SK-N-SH (cell line): Measurements from ENCODE around the gene SHROOM2. TPM values are rescaled to one million over a fixed set of nuclear protein-coding genes. Genes with fewer than 3 reads are reported as not detected.

Experiments
- CTCF ChIA-PET: fragments of 300-600, 350-600 bp; formaldehyde crosslinking; extraction: SDS; loops from one replicate; lab custom pipeline; 2021; lab: Yijun Ruan, JAX
- POLR2A ChIA-PET: fragments of 350-600 bp; sonication (Branson Sonifier 250); formaldehyde crosslinking; extraction: SDS; loops from one replicate; lab custom pipeline; 2020; ENCODE audit warnings: antibody characterized with exemption, inconsistent platforms; lab: Yijun Ruan, JAX
- DNase-seq: peaks from one replicate; pipeline ENCODE4 v3.0.0; 2012
- H2AFZ ChIP-seq: fragments of 200-600 bp; sonication (generic); 2 replicates; pipeline ENCODE4 v1.8.1; 2016; ENCODE audit warnings: antibody characterized with exemption, mild to moderate bottlenecking, low read depth
- H3F3A ChIP-seq: fragments of 200-600 bp; sonication (generic); replicated peaks from 2 replicates; pipeline ENCODE3; 2016; ENCODE audit warnings: antibody characterized with exemption, mild to moderate bottlenecking; ENCODE audit not compliant: insufficient read depth
- H3K27ac ChIP-seq, 2 experiments: fragments of 200-500 bp in 1 of 2; fragments of 200-600 bp in 1 of 2; sonication (Bioruptor generic) in 1 of 2; sonication (generic), shearing (Covaris generic) in 1 of 2; 2 replicates each; pipeline versions ENCODE4 v1.5.1 to v1.6.1; 2014 to 2016; ENCODE audit warnings: low read depth in 2 of 2, inconsistent platforms in 1 of 2, low read length in 1 of 2, mild to moderate bottlenecking in 1 of 2, mixed read lengths in 1 of 2
- H3K27me3 ChIP-seq: fragments of 200-600 bp; sonication (generic), shearing (Covaris generic); 2 replicates; pipeline ENCODE4 v1.6.1; 2016; ENCODE audit warnings: mixed run types; ENCODE audit not compliant: insufficient read depth
- H3K36me3 ChIP-seq, 2 experiments: fragments of 200-500 bp in 1 of 2; fragments of 200-600 bp in 1 of 2; sonication (Bioruptor generic) in 1 of 2; sonication (generic) in 1 of 2; replicated peaks in 1 of 2; 2 replicates each; pipeline versions ENCODE3 to v1.5.1; 2014 to 2016; ENCODE audit warnings: low read length in 1 of 2, mild to moderate bottlenecking in 1 of 2; ENCODE audit not compliant: insufficient read depth in 2 of 2, control insufficient read depth in 1 of 2
- H3K4me1 ChIP-seq, 2 experiments: fragments of 200-500 bp in 1 of 2; fragments of 200-600 bp in 1 of 2; sonication (Bioruptor generic) in 1 of 2; sonication (generic), shearing (Covaris generic) in 1 of 2; 2 replicates each; pipeline versions ENCODE4 v1.5.1 to v1.6.1; 2014 to 2016; ENCODE audit warnings: low read depth in 1 of 2, low read length in 1 of 2, mixed run types in 1 of 2; ENCODE audit not compliant: insufficient read depth in 2 of 2, control insufficient read depth in 1 of 2
- H3K4me2 ChIP-seq: fragments of 200-600 bp; sonication (generic), shearing (Covaris generic); 2 replicates; pipeline ENCODE4 v1.6.1; 2017; ENCODE audit warnings: mixed run types
- H3K4me3 ChIP-seq, 2 experiments: fragments of 200-500 bp in 1 of 2; fragments of 200-600 bp in 1 of 2; sonication (Bioruptor generic) in 1 of 2; sonication (generic), shearing (Covaris generic) in 1 of 2; 2 replicates each; pipeline versions ENCODE4 v1.5.1 to v1.8.1; 2014 to 2016; ENCODE audit warnings: low read depth in 2 of 2, inconsistent platforms in 1 of 2, low read length in 1 of 2, mild to moderate bottlenecking in 1 of 2, mixed read lengths in 1 of 2, moderate library complexity in 1 of 2
- H3K79me2 ChIP-seq: fragments of 200-600 bp; sonication (generic); 2 replicates; pipeline ENCODE4 v1.8.1; 2017; ENCODE audit warnings: mild to moderate bottlenecking; ENCODE audit not compliant: insufficient read depth
- H3K9ac ChIP-seq: fragments of 200-600 bp; sonication (generic); 2 replicates; pipeline ENCODE4 v1.6.1; 2017; ENCODE audit warnings: mixed run types
- H3K9me2 ChIP-seq: fragments of 200-600 bp; sonication (generic); 2 replicates; pipeline ENCODE4 v1.6.1; 2017; ENCODE audit warnings: mixed run types
- H3K9me3 ChIP-seq: fragments of 200-600 bp; sonication (generic); 2 replicates; pipeline ENCODE4 v1.6.1; 2017; ENCODE audit warnings: mixed run types, mild to moderate bottlenecking, moderate library complexity
- H4K20me1 ChIP-seq: fragments of 200-600 bp; sonication (generic); 2 replicates; pipeline ENCODE4 v1.6.1; 2017; ENCODE audit warnings: mild to moderate bottlenecking, mixed run types; ENCODE audit not compliant: insufficient read depth
- CHD2 ChIP-seq: fragments of 150-350 bp; IDR thresholded peaks from 2 replicates; pipeline ENCODE4 v1.6.1; 2018; ENCODE audit warnings: low read length; ENCODE audit not compliant: partially characterized antibody
- ELF1 ChIP-seq: IDR thresholded peaks from 2 replicates; pipeline ENCODE4 v1.4.0; 2012
- EP300 ChIP-seq, 2 experiments: IDR thresholded peaks; 2 replicates each; pipeline versions ENCODE4 v1.4.0 to v1.6.1; 2012; ENCODE audit warnings: borderline replicate concordance in 1 of 2, low read depth in 1 of 2, low read length in 1 of 2
- EZH2phosphoT487 ChIP-seq: fragments of 200-600 bp; sonication (generic); IDR thresholded peaks from 2 replicates; pipeline ENCODE4 v1.6.1; 2017; ENCODE audit warnings: low read depth, mixed run types, mild to moderate bottlenecking, antibody characterized with exemption, moderate library complexity, borderline replicate concordance
- FOSL2 ChIP-seq: IDR thresholded peaks from 2 replicates; pipeline ENCODE4 v1.4.0; 2012; ENCODE audit warnings: low read depth, mild to moderate bottlenecking, moderate library complexity, borderline replicate concordance
- FOXJ3 ChIP-seq: sonication (generic); formaldehyde crosslinking; IDR thresholded peaks from 2 replicates; pipeline ENCODE4 v1.5.1; 2020; ENCODE audit warnings: mild to moderate bottlenecking, missing genetic modification reagents
- GABPA ChIP-seq: IDR thresholded peaks from 2 replicates; pipeline ENCODE4 v1.4.0; 2012; ENCODE audit warnings: low read depth, mild to moderate bottlenecking
- GATA2 ChIP-seq: sonication (generic); formaldehyde crosslinking; IDR thresholded peaks from 2 replicates; pipeline ENCODE4 v1.5.0; 2020; ENCODE audit warnings: mild to moderate bottlenecking, missing genetic modification reagents
- JUND ChIP-seq: IDR thresholded peaks from 2 replicates; pipeline ENCODE4 v1.4.0; 2012
- MXI1 ChIP-seq: IDR thresholded peaks from 2 replicates; pipeline ENCODE4 v1.6.1; 2012; ENCODE audit warnings: mild to moderate bottlenecking, low read depth, low read length, improper control_type of control experiment
- NFIC ChIP-seq: IDR thresholded peaks from 2 replicates; pipeline ENCODE4 v1.4.0; 2012; ENCODE audit warnings: borderline replicate concordance
- NRF1 ChIP-seq: IDR thresholded peaks from 2 replicates; pipeline ENCODE4 v1.6.1; 2012; ENCODE audit warnings: low read depth, mild to moderate bottlenecking, low read length
- RAD21 ChIP-seq: IDR thresholded peaks from 2 replicates; pipeline ENCODE4 v1.6.1; 2012; ENCODE audit warnings: mild to moderate bottlenecking, low read length
- SMC3 ChIP-seq: IDR thresholded peaks from 2 replicates; pipeline ENCODE4 v1.6.1; 2012; ENCODE audit warnings: low read depth, low read length, improper control_type of control experiment
- WGBS: methylation state at CpG from one replicate; pipeline ENCODE4 v1.1.6; 2017; ENCODE audit warnings: low lambda C conversion rate; 5-methylcytosine and 5-hydroxymethylcytosine counted together
- polyA plus RNA-seq, 3 experiments: library from polyadenylated mRNA; depleted of rRNA; stranded (reverse); fragments of >200 nt; gene quantifications; 2 replicates each; pipeline ENCODE4 v1.2.3, GENCODE V29; 2012
- TF ChIP-seq, protein P1 (sequence below): IDR thresholded peaks from 2 replicates; pipeline ENCODE4 v1.4.0; 2012; ENCODE audit warnings: low read depth
- TF ChIP-seq, protein P2 (sequence below): fragments of 200-600 bp; sonication (generic); IDR thresholded peaks from 2 replicates; pipeline ENCODE4 v1.6.1; 2017; ENCODE audit warnings: antibody characterized with exemption, mild to moderate bottlenecking, moderate library complexity
- TF ChIP-seq, protein P3 (sequence below): fragments of 150-350 bp; IDR thresholded peaks from 2 replicates; pipeline ENCODE4 v1.6.1; 2017; ENCODE audit warnings: antibody characterized with exemption, low read length, low read depth, borderline replicate concordance
- TF ChIP-seq, protein P4 (sequence below): IDR thresholded peaks from 2 replicates; pipeline ENCODE4 v1.6.1; 2012; ENCODE audit warnings: mild to moderate bottlenecking, low read depth, low read length, moderate library complexity
- TF ChIP-seq, protein P5 (sequence below): IDR thresholded peaks from 2 replicates; pipeline ENCODE4; 2012
- TF ChIP-seq, protein P6 (sequence below): IDR thresholded peaks from 2 replicates; pipeline ENCODE4 v1.4.0; 2012; ENCODE audit warnings: low read depth, borderline replicate concordance

Gene SHROOM2
- polyA plus RNA-seq, 1 of the 3 experiments (the other 2 are of a cell fraction): not detected

DNA sequence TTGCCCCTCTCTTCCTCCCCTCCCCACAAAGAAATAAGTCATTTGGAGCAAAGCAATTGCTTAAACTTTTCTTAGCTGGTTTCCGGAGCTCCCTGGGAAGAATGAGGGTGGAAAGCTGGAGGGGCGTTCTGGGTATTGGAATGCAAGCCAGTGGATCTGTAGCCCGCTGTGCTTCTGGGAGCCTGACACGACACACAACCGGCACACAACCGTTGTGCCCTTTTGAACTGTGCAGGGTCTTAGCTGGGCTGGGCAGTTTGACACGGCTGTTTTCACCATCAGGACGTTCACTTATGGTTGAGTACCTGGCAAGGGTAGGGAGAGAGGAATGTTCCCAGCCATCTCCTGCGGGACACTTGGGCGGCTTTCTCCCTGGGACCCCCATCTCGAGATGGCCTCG lies 38.3 kb downstream of the SHROOM2 start:
- Histone ChIP-seq H3K4me3 (no peak overlapping the region), H3F3A (no peaks in the 10 kb centered on the region), H3K9ac (no peak overlapping the region), H3K36me3 (no peaks in the 10 kb centered on the region), H3K9me2 (no peaks in the 10 kb centered on the region), H2AFZ (no peak overlapping the region), H3K27me3 (no peaks in the 10 kb centered on the region), H3K9me3 (no peaks in the 10 kb centered on the region), H3K27ac (no peak overlapping the region), H3K4me1 (no peaks in the 10 kb centered on the region), H3K4me2 (no peak overlapping the region), H4K20me1 (no peaks in the 10 kb centered on the region), H3K79me2 (no peaks in the 10 kb centered on the region)
- ChIA-PET CTCF (interaction anchor here (0.6 kb wide), 1 partner anchor 34 kb away, joined by 3 read pairs; no protein-coding TSS in a partner anchor), POLR2A (no interaction called here)
- WGBS: 24% methylated on average over 10 of the region's 12 CpGs
- no peak for DNase-seq
- TF ChIP-seq, protein P1, sequence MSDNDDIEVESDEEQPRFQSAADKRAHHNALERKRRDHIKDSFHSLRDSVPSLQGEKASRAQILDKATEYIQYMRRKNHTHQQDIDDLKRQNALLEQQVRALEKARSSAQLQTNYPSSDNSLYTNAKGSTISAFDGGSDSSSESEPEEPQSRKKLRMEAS: no peak
- TF ChIP-seq GABPA (no peak), EP300 (IDR thresholded peaks at IDR 0.05; ENCODE audit: borderline replicate concordance in 1 of 2, low read depth in 1 of 2, low read length in 1 of 2) (no peak), NRF1 (no peak), CHD2 (no peak), RAD21 (no peak), SMC3 (no peak), FOXJ3 (CRISPR knock-in tag) (no peak), ELF1 (no peak), NFIC (no peak), JUND (no peak), MXI1 (no peak), FOSL2 (no peak), GATA2 (no peak), EZH2phosphoT487 (no peak)
- TF ChIP-seq, protein P2, sequence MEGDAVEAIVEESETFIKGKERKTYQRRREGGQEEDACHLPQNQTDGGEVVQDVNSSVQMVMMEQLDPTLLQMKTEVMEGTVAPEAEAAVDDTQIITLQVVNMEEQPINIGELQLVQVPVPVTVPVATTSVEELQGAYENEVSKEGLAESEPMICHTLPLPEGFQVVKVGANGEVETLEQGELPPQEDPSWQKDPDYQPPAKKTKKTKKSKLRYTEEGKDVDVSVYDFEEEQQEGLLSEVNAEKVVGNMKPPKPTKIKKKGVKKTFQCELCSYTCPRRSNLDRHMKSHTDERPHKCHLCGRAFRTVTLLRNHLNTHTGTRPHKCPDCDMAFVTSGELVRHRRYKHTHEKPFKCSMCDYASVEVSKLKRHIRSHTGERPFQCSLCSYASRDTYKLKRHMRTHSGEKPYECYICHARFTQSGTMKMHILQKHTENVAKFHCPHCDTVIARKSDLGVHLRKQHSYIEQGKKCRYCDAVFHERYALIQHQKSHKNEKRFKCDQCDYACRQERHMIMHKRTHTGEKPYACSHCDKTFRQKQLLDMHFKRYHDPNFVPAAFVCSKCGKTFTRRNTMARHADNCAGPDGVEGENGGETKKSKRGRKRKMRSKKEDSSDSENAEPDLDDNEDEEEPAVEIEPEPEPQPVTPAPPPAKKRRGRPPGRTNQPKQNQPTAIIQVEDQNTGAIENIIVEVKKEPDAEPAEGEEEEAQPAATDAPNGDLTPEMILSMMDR: no peak
- TF ChIP-seq, protein P3, sequence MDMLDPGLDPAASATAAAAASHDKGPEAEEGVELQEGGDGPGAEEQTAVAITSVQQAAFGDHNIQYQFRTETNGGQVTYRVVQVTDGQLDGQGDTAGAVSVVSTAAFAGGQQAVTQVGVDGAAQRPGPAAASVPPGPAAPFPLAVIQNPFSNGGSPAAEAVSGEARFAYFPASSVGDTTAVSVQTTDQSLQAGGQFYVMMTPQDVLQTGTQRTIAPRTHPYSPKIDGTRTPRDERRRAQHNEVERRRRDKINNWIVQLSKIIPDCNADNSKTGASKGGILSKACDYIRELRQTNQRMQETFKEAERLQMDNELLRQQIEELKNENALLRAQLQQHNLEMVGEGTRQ: no peak
- TF ChIP-seq, protein P4, sequence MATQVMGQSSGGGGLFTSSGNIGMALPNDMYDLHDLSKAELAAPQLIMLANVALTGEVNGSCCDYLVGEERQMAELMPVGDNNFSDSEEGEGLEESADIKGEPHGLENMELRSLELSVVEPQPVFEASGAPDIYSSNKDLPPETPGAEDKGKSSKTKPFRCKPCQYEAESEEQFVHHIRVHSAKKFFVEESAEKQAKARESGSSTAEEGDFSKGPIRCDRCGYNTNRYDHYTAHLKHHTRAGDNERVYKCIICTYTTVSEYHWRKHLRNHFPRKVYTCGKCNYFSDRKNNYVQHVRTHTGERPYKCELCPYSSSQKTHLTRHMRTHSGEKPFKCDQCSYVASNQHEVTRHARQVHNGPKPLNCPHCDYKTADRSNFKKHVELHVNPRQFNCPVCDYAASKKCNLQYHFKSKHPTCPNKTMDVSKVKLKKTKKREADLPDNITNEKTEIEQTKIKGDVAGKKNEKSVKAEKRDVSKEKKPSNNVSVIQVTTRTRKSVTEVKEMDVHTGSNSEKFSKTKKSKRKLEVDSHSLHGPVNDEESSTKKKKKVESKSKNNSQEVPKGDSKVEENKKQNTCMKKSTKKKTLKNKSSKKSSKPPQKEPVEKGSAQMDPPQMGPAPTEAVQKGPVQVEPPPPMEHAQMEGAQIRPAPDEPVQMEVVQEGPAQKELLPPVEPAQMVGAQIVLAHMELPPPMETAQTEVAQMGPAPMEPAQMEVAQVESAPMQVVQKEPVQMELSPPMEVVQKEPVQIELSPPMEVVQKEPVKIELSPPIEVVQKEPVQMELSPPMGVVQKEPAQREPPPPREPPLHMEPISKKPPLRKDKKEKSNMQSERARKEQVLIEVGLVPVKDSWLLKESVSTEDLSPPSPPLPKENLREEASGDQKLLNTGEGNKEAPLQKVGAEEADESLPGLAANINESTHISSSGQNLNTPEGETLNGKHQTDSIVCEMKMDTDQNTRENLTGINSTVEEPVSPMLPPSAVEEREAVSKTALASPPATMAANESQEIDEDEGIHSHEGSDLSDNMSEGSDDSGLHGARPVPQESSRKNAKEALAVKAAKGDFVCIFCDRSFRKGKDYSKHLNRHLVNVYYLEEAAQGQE: no peak
- TF ChIP-seq, protein P5, sequence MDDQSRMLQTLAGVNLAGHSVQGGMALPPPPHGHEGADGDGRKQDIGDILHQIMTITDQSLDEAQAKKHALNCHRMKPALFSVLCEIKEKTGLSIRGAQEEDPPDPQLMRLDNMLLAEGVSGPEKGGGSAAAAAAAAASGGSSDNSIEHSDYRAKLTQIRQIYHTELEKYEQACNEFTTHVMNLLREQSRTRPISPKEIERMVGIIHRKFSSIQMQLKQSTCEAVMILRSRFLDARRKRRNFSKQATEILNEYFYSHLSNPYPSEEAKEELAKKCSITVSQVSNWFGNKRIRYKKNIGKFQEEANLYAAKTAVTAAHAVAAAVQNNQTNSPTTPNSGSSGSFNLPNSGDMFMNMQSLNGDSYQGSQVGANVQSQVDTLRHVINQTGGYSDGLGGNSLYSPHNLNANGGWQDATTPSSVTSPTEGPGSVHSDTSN: no peak
- TF ChIP-seq, protein P6, sequence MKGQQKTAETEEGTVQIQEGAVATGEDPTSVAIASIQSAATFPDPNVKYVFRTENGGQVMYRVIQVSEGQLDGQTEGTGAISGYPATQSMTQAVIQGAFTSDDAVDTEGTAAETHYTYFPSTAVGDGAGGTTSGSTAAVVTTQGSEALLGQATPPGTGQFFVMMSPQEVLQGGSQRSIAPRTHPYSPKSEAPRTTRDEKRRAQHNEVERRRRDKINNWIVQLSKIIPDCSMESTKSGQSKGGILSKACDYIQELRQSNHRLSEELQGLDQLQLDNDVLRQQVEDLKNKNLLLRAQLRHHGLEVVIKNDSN: no peak
